Ovary (tissue), 3 donors: ENCODE data around the gene AOPEP.

Source experiments
- EP300 ChIP-seq: sonication (generic); formaldehyde crosslinking; IDR thresholded peaks from one replicate; pipeline ENCODE4 v1.6.1; 2017; ENCODE audit warnings: antibody characterized with exemption
- POLR2A ChIP-seq: fragments of 450-650 bp; IDR thresholded peaks from one replicate; pipeline ENCODE4 v1.6.1; 2017; ENCODE audit warnings: antibody characterized with exemption, mild to moderate bottlenecking, moderate library complexity
- TF ChIP-seq, protein P1 (sequence below), 3 donors: fragments of 450-650 bp in 2 of 3; fragments of 200-600 bp in 1 of 3; IDR thresholded peaks; one replicate each; pipeline versions ENCODE4 v1.5.1 to v1.8.0; 2016 to 2022; ENCODE audit warnings: antibody characterized with exemption in 3 of 3, mild to moderate bottlenecking in 1 of 3
- donor health status: DM: no; HTN: no; CAD: no.

DNA sequence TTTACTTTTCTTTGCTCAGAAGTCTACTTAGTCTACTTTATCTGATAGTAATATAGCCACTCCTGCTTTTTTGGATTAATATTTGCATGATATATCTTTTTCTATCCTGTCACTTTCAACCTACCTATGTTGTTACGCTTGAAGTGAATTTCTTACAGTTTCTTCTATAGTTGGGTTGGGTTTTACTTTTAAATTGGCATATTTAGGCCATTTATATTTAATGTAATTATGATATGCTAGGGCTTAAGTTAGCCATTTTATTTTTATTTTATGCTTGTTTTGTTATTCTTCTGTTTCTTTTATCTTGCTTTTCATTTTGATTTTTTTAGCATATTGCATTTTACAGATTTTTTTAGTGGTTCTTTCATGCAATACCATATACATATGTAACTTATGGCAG lies 164.7 kb downstream of the AOPEP start:
- TF ChIP-seq, protein P1, sequence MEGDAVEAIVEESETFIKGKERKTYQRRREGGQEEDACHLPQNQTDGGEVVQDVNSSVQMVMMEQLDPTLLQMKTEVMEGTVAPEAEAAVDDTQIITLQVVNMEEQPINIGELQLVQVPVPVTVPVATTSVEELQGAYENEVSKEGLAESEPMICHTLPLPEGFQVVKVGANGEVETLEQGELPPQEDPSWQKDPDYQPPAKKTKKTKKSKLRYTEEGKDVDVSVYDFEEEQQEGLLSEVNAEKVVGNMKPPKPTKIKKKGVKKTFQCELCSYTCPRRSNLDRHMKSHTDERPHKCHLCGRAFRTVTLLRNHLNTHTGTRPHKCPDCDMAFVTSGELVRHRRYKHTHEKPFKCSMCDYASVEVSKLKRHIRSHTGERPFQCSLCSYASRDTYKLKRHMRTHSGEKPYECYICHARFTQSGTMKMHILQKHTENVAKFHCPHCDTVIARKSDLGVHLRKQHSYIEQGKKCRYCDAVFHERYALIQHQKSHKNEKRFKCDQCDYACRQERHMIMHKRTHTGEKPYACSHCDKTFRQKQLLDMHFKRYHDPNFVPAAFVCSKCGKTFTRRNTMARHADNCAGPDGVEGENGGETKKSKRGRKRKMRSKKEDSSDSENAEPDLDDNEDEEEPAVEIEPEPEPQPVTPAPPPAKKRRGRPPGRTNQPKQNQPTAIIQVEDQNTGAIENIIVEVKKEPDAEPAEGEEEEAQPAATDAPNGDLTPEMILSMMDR (IDR thresholded peaks at IDR 0.05): no peak
- no peak for TF ChIP-seq POLR2A
- no peak for TF ChIP-seq EP300
